ENCODE results near the gene GPHB5.

The GPHB5 gene

GRCh38 chr14:63268771-63269170 is 50.0 kb downstream of the GPHB5 start:
- H3K14ac ChIP-seq (ENCODE audit: low read length): no peak overlapping the region
- no peaks in the 10 kb centered on the region for H3K36me3 ChIP-seq (replicated peaks in 1 of 2; ENCODE audit: control insufficient read depth in 2 of 2, insufficient read depth in 2 of 2, low read length in 2 of 2)
- H2AFZ ChIP-seq (ENCODE audit: low read length): no peak overlapping the region
- H2BK5ac ChIP-seq (ENCODE audit: low read length): no peak overlapping the region
- WGBS, 2 donors (ENCODE audit: extremely low coverage in 2 of 2, insufficient read length in 2 of 2, insufficient replicate concordance in 1 of 2): no CpG with 5 or more reads among the region's 5 CpGs
- H3K23ac ChIP-seq (ENCODE audit: low read depth, low read length, poor library complexity): no peak overlapping the region
- H4K8ac ChIP-seq (ENCODE audit: low read depth, low read length): no peak overlapping the region
- no peak overlapping the region for H3K4me2 ChIP-seq (ENCODE audit: insufficient read depth, low read length, poor library complexity, severe bottlenecking)
- no peak overlapping the region for H3K27ac ChIP-seq (replicated peaks; ENCODE audit: low read length)
- no peaks in the 10 kb centered on the region for H3K79me1 ChIP-seq (ENCODE audit: low read depth, low read length)
- no peaks in the 10 kb centered on the region for H3K9me3 ChIP-seq (replicated peaks in 1 of 2; ENCODE audit: control insufficient read depth in 2 of 2, insufficient read depth in 1 of 2, low read depth in 1 of 2, low read length in 2 of 2)
- H3K4me1 ChIP-seq (ENCODE audit: control insufficient read depth in 2 of 2, insufficient read depth in 1 of 2, low read depth in 1 of 2, low read length in 2 of 2): no peaks in the 10 kb centered on the region
- no peaks in the 10 kb centered on the region for H3K27me3 ChIP-seq (ENCODE audit: control insufficient read depth in 3 of 3, insufficient read depth in 3 of 3, low read depth in 1 of 3, low read length in 3 of 3)
- no peak overlapping the region for H2BK12ac ChIP-seq (ENCODE audit: low read length)
- no peak overlapping the region for H3K18ac ChIP-seq (ENCODE audit: low read length)
- H3K4me3 ChIP-seq (ENCODE audit: low read length in 2 of 2): no peak overlapping the region
- H2AK5ac ChIP-seq (ENCODE audit: low read depth, low read length): no peak overlapping the region
- H2BK15ac ChIP-seq (ENCODE audit: low read length): no peak overlapping the region
- H3K9ac ChIP-seq (ENCODE audit: low read depth, low read length, poor library complexity): no peak overlapping the region
- H2BK120ac ChIP-seq (ENCODE audit: low read depth, low read length): no peak overlapping the region
- H3K4ac ChIP-seq (ENCODE audit: low read length): no peak overlapping the region
- DNase-seq (ENCODE audit: low spot score): no peak
- no peak overlapping the region for H4K91ac ChIP-seq (ENCODE audit: low read depth, low read length, poor library complexity)

GRCh38 chr14:63267171-63267570 is 51.6 kb downstream of the GPHB5 start:
- Histone ChIP-seq H3K9ac (ENCODE audit: low read depth, low read length, poor library complexity) (no peak overlapping the region), H3K18ac (ENCODE audit: low read length) (no peak overlapping the region), H3K4ac (ENCODE audit: low read length) (no peak overlapping the region), H2AK5ac (ENCODE audit: low read depth, low read length) (no peak overlapping the region), H3K23ac (ENCODE audit: low read depth, low read length, poor library complexity) (no peak overlapping the region), H3K27ac (replicated peaks; ENCODE audit: low read length) (no peak overlapping the region), H3K9me3 (replicated peaks in 1 of 2; ENCODE audit: control insufficient read depth in 2 of 2, insufficient read depth in 1 of 2, low read depth in 1 of 2, low read length in 2 of 2) (no peaks in the 10 kb centered on the region), H4K8ac (ENCODE audit: low read depth, low read length) (no peak overlapping the region), H3K4me3 (ENCODE audit: low read length in 2 of 2) (no peak overlapping the region), H2BK120ac (ENCODE audit: low read depth, low read length) (no peak overlapping the region), H4K91ac (ENCODE audit: low read depth, low read length, poor library complexity) (no peak overlapping the region), H3K36me3 (replicated peaks in 1 of 2; ENCODE audit: control insufficient read depth in 2 of 2, insufficient read depth in 2 of 2, low read length in 2 of 2) (no peaks in the 10 kb centered on the region), H3K14ac (ENCODE audit: low read length) (no peak overlapping the region), H2BK5ac (ENCODE audit: low read length) (no peak overlapping the region), H3K79me1 (ENCODE audit: low read depth, low read length) (no peaks in the 10 kb centered on the region), H3K4me2 (ENCODE audit: insufficient read depth, low read length, poor library complexity, severe bottlenecking) (no peak overlapping the region), H2BK12ac (ENCODE audit: low read length) (no peak overlapping the region), H3K27me3 (ENCODE audit: control insufficient read depth in 3 of 3, insufficient read depth in 3 of 3, low read depth in 1 of 3, low read length in 3 of 3) (no peaks in the 10 kb centered on the region), H2AFZ (ENCODE audit: low read length) (peak overlapping the region; percentile 2), H3K4me1 (ENCODE audit: control insufficient read depth in 2 of 2, insufficient read depth in 1 of 2, low read depth in 1 of 2, low read length in 2 of 2) (no peaks in the 10 kb centered on the region), H2BK15ac (ENCODE audit: low read length) (no peak overlapping the region)
- no peak for DNase-seq (ENCODE audit: low spot score)
- WGBS, 2 donors (ENCODE audit: extremely low coverage in 2 of 2, insufficient read length in 2 of 2, insufficient replicate concordance in 1 of 2): no CpG with 5 or more reads among the region's 3 CpGs

- Histone ChIP-seq H2AFZ (ENCODE audit: low read length) (peak overlapping the region; percentile 11), H3K4ac (ENCODE audit: low read length) (no peak overlapping the region), H2AK5ac (ENCODE audit: low read depth, low read length) (no peak overlapping the region), H3K9me3 (replicated peaks in 1 of 2; ENCODE audit: control insufficient read depth in 2 of 2, insufficient read depth in 1 of 2, low read depth in 1 of 2, low read length in 2 of 2) (no peaks in the 10 kb centered on the region), H3K27ac (replicated peaks; ENCODE audit: low read length) (no peak overlapping the region), H2BK15ac (ENCODE audit: low read length) (no peak overlapping the region), H3K4me2 (ENCODE audit: insufficient read depth, low read length, poor library complexity, severe bottlenecking) (no peak overlapping the region), H3K4me1 (ENCODE audit: control insufficient read depth in 2 of 2, insufficient read depth in 1 of 2, low read depth in 1 of 2, low read length in 2 of 2) (no peaks in the 10 kb centered on the region), H2BK12ac (ENCODE audit: low read length) (no peak overlapping the region), H4K8ac (ENCODE audit: low read depth, low read length) (no peak overlapping the region), H3K14ac (ENCODE audit: low read length) (no peak overlapping the region), H3K36me3 (replicated peaks in 1 of 2; ENCODE audit: control insufficient read depth in 2 of 2, insufficient read depth in 2 of 2, low read length in 2 of 2) (no peaks in the 10 kb centered on the region), H3K27me3 (ENCODE audit: control insufficient read depth in 3 of 3, insufficient read depth in 3 of 3, low read depth in 1 of 3, low read length in 3 of 3) (no peaks in the 10 kb centered on the region), H4K91ac (ENCODE audit: low read depth, low read length, poor library complexity) (no peak overlapping the region), H3K4me3 (ENCODE audit: low read length in 2 of 2) (no peak overlapping the region), H2BK120ac (ENCODE audit: low read depth, low read length) (no peak overlapping the region), H3K18ac (ENCODE audit: low read length) (no peak overlapping the region), H3K79me1 (ENCODE audit: low read depth, low read length) (no peaks in the 10 kb centered on the region), H3K9ac (ENCODE audit: low read depth, low read length, poor library complexity) (no peak overlapping the region), H3K23ac (ENCODE audit: low read depth, low read length, poor library complexity) (no peak overlapping the region), H2BK5ac (ENCODE audit: low read length) (no peak overlapping the region)
- no peak for DNase-seq (ENCODE audit: low spot score)
- WGBS, 2 donors (ENCODE audit: extremely low coverage in 2 of 2, insufficient read length in 2 of 2, insufficient replicate concordance in 1 of 2): no CpG with 5 or more reads among the region's 1 CpG
Measured at GRCh38 chr14:63266106-63266505, 52.6 kb downstream of the GPHB5 start.
